ENCODE measurements around the gene MN1.

Gene MN1

GRCh38 chr22:27783436-27784119, 18.0 kb downstream of the MN1 start:
- no peak overlapping the region for H3K4me3 ChIP-seq (replicated peaks; ENCODE audit: insufficient read depth, low read length)
- H3K27me3 ChIP-seq (ENCODE audit: insufficient read depth, poor library complexity, severe bottlenecking) = peaks cover 2% of the 10 kb centered on the region
- TF ChIP-seq SPI1 (IDR thresholded peaks at IDR 0.05; ENCODE audit: borderline replicate concordance, low read depth) (no peak), CTCF (IDR thresholded peaks at IDR 0.05; ENCODE audit: insufficient read depth, low read length) (no peak), POLR2AphosphoS5 (IDR thresholded peaks at IDR 0.05; ENCODE audit: low read depth) (no peak), GABPA (IDR thresholded peaks at IDR 0.05; ENCODE audit: low read depth) (no peak), REST (IDR thresholded peaks at IDR 0.05; ENCODE audit: insufficient replicate concordance, low read depth) (no peak)
- DNase-seq (ENCODE audit: low read depth in 1 of 2, low spot score in 1 of 2) = no peak
- H3K27ac ChIP-seq (replicated peaks) = no peak overlapping the region

- Histone ChIP-seq H3K27me3 (ENCODE audit: insufficient read depth, poor library complexity, severe bottlenecking) (peaks cover 2% of the 10 kb centered on the region), H3K4me3 (replicated peaks; ENCODE audit: insufficient read depth, low read length) (no peak overlapping the region), H3K27ac (replicated peaks) (no peak overlapping the region)
- no peak for DNase-seq (ENCODE audit: low read depth in 1 of 2, low spot score in 1 of 2)
- TF ChIP-seq POLR2AphosphoS5 (IDR thresholded peaks at IDR 0.05; ENCODE audit: low read depth) = no peak
- no peak for TF ChIP-seq CTCF (IDR thresholded peaks at IDR 0.05; ENCODE audit: insufficient read depth, low read length)
- no peak for TF ChIP-seq REST (IDR thresholded peaks at IDR 0.05; ENCODE audit: insufficient replicate concordance, low read depth)
Observed at GRCh38 chr22:27782088-27782487, 19.5 kb downstream of the MN1 start.

GRCh38 chr22:27780161-27780575, 21.4 kb downstream of the MN1 start:
- Histone ChIP-seq H3K27me3 (ENCODE audit: insufficient read depth, poor library complexity, severe bottlenecking) (peaks cover 2% of the 10 kb centered on the region), H3K4me3 (replicated peaks; ENCODE audit: insufficient read depth, low read length) (no peak overlapping the region), H3K27ac (replicated peaks) (no peak overlapping the region)
- TF ChIP-seq GABPA (IDR thresholded peaks at IDR 0.05; ENCODE audit: low read depth) (no peak), SPI1 (IDR thresholded peaks at IDR 0.05; ENCODE audit: borderline replicate concordance, low read depth) (no peak), POLR2AphosphoS5 (IDR thresholded peaks at IDR 0.05; ENCODE audit: low read depth) (no peak), CTCF (IDR thresholded peaks at IDR 0.05; ENCODE audit: insufficient read depth, low read length) (no peak), REST (IDR thresholded peaks at IDR 0.05; ENCODE audit: insufficient replicate concordance, low read depth) (no peak)
- no peak for DNase-seq (ENCODE audit: low read depth in 1 of 2, low spot score in 1 of 2)
